Mesenchymal stem cell (in vitro differentiated cells and primary cell): ENCODE measurements around the gene EMCN.
A peak's percentile ranks its signal among the peaks of the same experiment; 100 is the strongest.

Experiments
- DNase-seq: peaks from one replicate; pipeline ENCODE4 v3.0.0-alpha.2; 2013
- H2AFZ ChIP-seq: one replicate; pipeline ENCODE4 v1.6.1; 2013; ENCODE audit warnings: low read depth, mild to moderate bottlenecking, control low read depth, inconsistent platforms, low read length, moderate library complexity
- H2AK5ac ChIP-seq: 2 replicates; pipeline ENCODE4 v1.6.1; 2013; ENCODE audit warnings: low read length, moderate library complexity, mild to moderate bottlenecking, inconsistent platforms; ENCODE audit not compliant: severe bottlenecking
- H2BK120ac ChIP-seq: one replicate; pipeline ENCODE4 v1.6.1; 2013; ENCODE audit warnings: low read depth, mild to moderate bottlenecking, inconsistent platforms, low read length, moderate library complexity
- H2BK12ac ChIP-seq, 2 experiments: one replicate each; pipeline ENCODE4 v1.6.1; 2013; ENCODE audit warnings: inconsistent platforms in 2 of 2, low read length in 2 of 2, mild to moderate bottlenecking in 2 of 2, moderate library complexity in 2 of 2, control low read depth in 1 of 2
- H2BK15ac ChIP-seq: one replicate; pipeline ENCODE4 v1.6.1; 2013; ENCODE audit warnings: mild to moderate bottlenecking, low read depth, inconsistent platforms; ENCODE audit not compliant: poor library complexity, severe bottlenecking
- H2BK5ac ChIP-seq: 2 replicates; pipeline ENCODE4 v1.6.1; 2013; ENCODE audit warnings: low read depth, mild to moderate bottlenecking, low read length, control low read depth, inconsistent platforms; ENCODE audit not compliant: poor library complexity, severe bottlenecking
- H3K14ac ChIP-seq, 2 experiments: one replicate each; pipeline ENCODE4 v1.6.1; 2013; ENCODE audit warnings: inconsistent platforms in 2 of 2, low read length in 2 of 2, control low read depth in 1 of 2, mild to moderate bottlenecking in 1 of 2, moderate library complexity in 1 of 2
- H3K18ac ChIP-seq, 2 experiments: one replicate each; pipeline ENCODE4 v1.6.1; 2013; ENCODE audit warnings: inconsistent platforms in 2 of 2, low read length in 2 of 2, control low read depth in 1 of 2, low read depth in 1 of 2, mild to moderate bottlenecking in 1 of 2
- H3K23ac ChIP-seq, 2 experiments: one replicate each; pipeline ENCODE4 v1.6.1; 2013; ENCODE audit warnings: inconsistent platforms in 2 of 2, low read length in 2 of 2, mild to moderate bottlenecking in 2 of 2, moderate library complexity in 2 of 2, control low read depth in 1 of 2
- H3K27ac ChIP-seq: 2 replicates; pipeline ENCODE4 v1.5.1; 2013; ENCODE audit warnings: mild to moderate bottlenecking, moderate library complexity, low read length, control low read depth, inconsistent platforms; ENCODE audit not compliant: poor library complexity, severe bottlenecking
- H3K27me3 ChIP-seq, 2 experiments: 2 replicates each; pipeline versions ENCODE4 v1.6.1 to v1.7.0; 2013; ENCODE audit warnings: low read length in 2 of 2, mild to moderate bottlenecking in 2 of 2, moderate library complexity in 2 of 2, control low read depth in 1 of 2, inconsistent platforms in 1 of 2; ENCODE audit not compliant: control insufficient read depth in 1 of 2, insufficient read depth in 1 of 2
- H3K36me3 ChIP-seq, 2 experiments: 2 replicates each; pipeline versions ENCODE4 v1.6.1 to v1.7.0; 2013; ENCODE audit warnings: low read length in 2 of 2, control low read depth in 1 of 2, inconsistent platforms in 1 of 2, low read depth in 1 of 2, mild to moderate bottlenecking in 1 of 2; ENCODE audit not compliant: insufficient read depth in 2 of 2, control insufficient read depth in 1 of 2
- H3K4ac ChIP-seq, 2 experiments: one replicate each; pipeline ENCODE4 v1.6.1; 2013; ENCODE audit warnings: inconsistent platforms in 2 of 2, low read length in 2 of 2, mild to moderate bottlenecking in 2 of 2, moderate library complexity in 2 of 2, control low read depth in 1 of 2, low read depth in 1 of 2
- H3K4me1 ChIP-seq: 2 replicates; pipeline ENCODE4 v1.6.1; 2013; ENCODE audit warnings: low read depth, low read length, control low read depth; ENCODE audit not compliant: control insufficient read depth, insufficient read depth
- H3K4me2 ChIP-seq: 2 replicates; pipeline ENCODE4 v1.6.1; 2013; ENCODE audit warnings: low read length, mild to moderate bottlenecking, inconsistent platforms; ENCODE audit not compliant: poor library complexity, severe bottlenecking
- H3K4me3 ChIP-seq, 2 experiments: 2 replicates each; pipeline versions ENCODE4 v1.5.1 to v1.7.0; 2013; ENCODE audit warnings: low read length in 2 of 2, mild to moderate bottlenecking in 2 of 2, control low read depth in 1 of 2, low read depth in 1 of 2; ENCODE audit not compliant: insufficient read depth in 1 of 2
- H3K79me1 ChIP-seq: replicated peaks from 2 replicates; pipeline ENCODE4 v1.6.1; 2013; ENCODE audit warnings: mild to moderate bottlenecking, control low read depth, low read length, inconsistent platforms; ENCODE audit not compliant: poor library complexity, severe bottlenecking
- H3K9ac ChIP-seq: 2 replicates; pipeline ENCODE4 v1.7.0; 2013; ENCODE audit warnings: mild to moderate bottlenecking, low read length, moderate library complexity
- H3K9me3 ChIP-seq: 2 replicates; pipeline ENCODE4 v1.7.0; 2013; ENCODE audit warnings: mild to moderate bottlenecking, low read length; ENCODE audit not compliant: control insufficient read depth
- H4K8ac ChIP-seq: one replicate; pipeline ENCODE4 v1.6.1; 2013; ENCODE audit warnings: inconsistent platforms, mild to moderate bottlenecking, low read length, moderate library complexity
- H4K91ac ChIP-seq: one replicate; pipeline ENCODE4 v1.6.1; 2013; ENCODE audit warnings: mild to moderate bottlenecking, low read length, inconsistent platforms
- WGBS: methylation state at CpG from one replicate; pipeline ENCODE4 v1.1.7; 2013; ENCODE audit warnings: mixed read lengths; 5-methylcytosine and 5-hydroxymethylcytosine counted together

The EMCN gene

GRCh38 chr4:100431416-100431815 is 86.4 kb downstream of the EMCN start:
- H3K27ac ChIP-seq: no peak overlapping the region
- no peak overlapping the region for H3K4me2 ChIP-seq
- no peaks in the 10 kb centered on the region for H3K4me1 ChIP-seq
- no peak overlapping the region for H2AK5ac ChIP-seq
- WGBS: 94% methylated on average over 1 of the region's 1 CpG
- no peaks in the 10 kb centered on the region for H3K36me3 ChIP-seq
- H2BK12ac ChIP-seq: no peak overlapping the region
- no peaks in the 10 kb centered on the region for H3K27me3 ChIP-seq
- H2BK120ac ChIP-seq: no peak overlapping the region
- peaks cover under 1% of the 10 kb centered on the region for H3K9me3 ChIP-seq
- no peak overlapping the region for H3K23ac ChIP-seq
- no peak overlapping the region for H3K18ac ChIP-seq
- no peak overlapping the region for H3K14ac ChIP-seq
- H3K4me3 ChIP-seq: no peak overlapping the region
- no peak for DNase-seq
- H2BK15ac ChIP-seq: no peak overlapping the region
- H3K4ac ChIP-seq: no peak overlapping the region
- H4K8ac ChIP-seq: no peak overlapping the region
- H2BK5ac ChIP-seq: no peak overlapping the region
- H3K9ac ChIP-seq: no peak overlapping the region
- no peak overlapping the region for H4K91ac ChIP-seq
- no peaks in the 10 kb centered on the region for H3K79me1 ChIP-seq
- no peak overlapping the region for H2AFZ ChIP-seq

GRCh38 chr4:100430451-100430850 is 87.4 kb downstream of the EMCN start:
- H3K23ac ChIP-seq: no peak overlapping the region
- no peak overlapping the region for H2BK12ac ChIP-seq
- H3K4ac ChIP-seq: no peak overlapping the region
- no peaks in the 10 kb centered on the region for H3K9me3 ChIP-seq
- no peak overlapping the region for H4K91ac ChIP-seq
- no peak for DNase-seq
- H3K14ac ChIP-seq: no peak overlapping the region
- no peaks in the 10 kb centered on the region for H3K4me1 ChIP-seq
- no peak overlapping the region for H3K4me2 ChIP-seq
- H2BK120ac ChIP-seq: no peak overlapping the region
- H2AFZ ChIP-seq: no peak overlapping the region
- no peak overlapping the region for H2AK5ac ChIP-seq
- H3K79me1 ChIP-seq: no peaks in the 10 kb centered on the region
- no peak overlapping the region for H4K8ac ChIP-seq
- no peak overlapping the region for H3K27ac ChIP-seq
- no peak overlapping the region for H3K9ac ChIP-seq
- WGBS: 76% methylated on average over 3 of the region's 5 CpGs
- H3K18ac ChIP-seq: no peak overlapping the region
- no peaks in the 10 kb centered on the region for H3K36me3 ChIP-seq
- H2BK5ac ChIP-seq: no peak overlapping the region
- no peak overlapping the region for H3K4me3 ChIP-seq
- H2BK15ac ChIP-seq: no peak overlapping the region
- H3K27me3 ChIP-seq: no peaks in the 10 kb centered on the region

GRCh38 chr4:100429616-100430015 is 88.2 kb downstream of the EMCN start:
- H3K27ac ChIP-seq: no peak overlapping the region
- H3K4me2 ChIP-seq: no peak overlapping the region
- H3K4me1 ChIP-seq: no peaks in the 10 kb centered on the region
- H3K9me3 ChIP-seq: no peaks in the 10 kb centered on the region
- H3K79me1 ChIP-seq: no peaks in the 10 kb centered on the region
- H3K27me3 ChIP-seq: no peaks in the 10 kb centered on the region
- no peak overlapping the region for H4K91ac ChIP-seq
- no peaks in the 10 kb centered on the region for H3K36me3 ChIP-seq
- no peak overlapping the region for H4K8ac ChIP-seq
- no peak overlapping the region for H3K23ac ChIP-seq
- H2BK12ac ChIP-seq: no peak overlapping the region
- no peak overlapping the region for H3K18ac ChIP-seq
- H2BK5ac ChIP-seq: no peak overlapping the region
- no peak for DNase-seq
- no peak overlapping the region for H2AFZ ChIP-seq
- H2BK15ac ChIP-seq: no peak overlapping the region
- H2AK5ac ChIP-seq: no peak overlapping the region
- H3K14ac ChIP-seq: no peak overlapping the region
- no peak overlapping the region for H2BK120ac ChIP-seq
- no peak overlapping the region for H3K4ac ChIP-seq
- no peak overlapping the region for H3K4me3 ChIP-seq
- WGBS: no CpG with 5 or more reads among the region's 1 CpG
- no peak overlapping the region for H3K9ac ChIP-seq

GRCh38 chr4:100428051-100428450 is 89.8 kb downstream of the EMCN start:
- Histone ChIP-seq H4K8ac (no peak overlapping the region), H3K36me3 (no peaks in the 10 kb centered on the region), H3K79me1 (no peaks in the 10 kb centered on the region), H3K4me3 (no peak overlapping the region), H2BK12ac (no peak overlapping the region), H3K23ac (no peak overlapping the region), H2BK120ac (no peak overlapping the region), H2AFZ (no peak overlapping the region), H3K4me1 (no peaks in the 10 kb centered on the region), H2AK5ac (no peak overlapping the region), H3K27ac (no peak overlapping the region), H3K18ac (no peak overlapping the region), H3K14ac (no peak overlapping the region), H3K27me3 (no peaks in the 10 kb centered on the region), H2BK5ac (no peak overlapping the region), H3K4ac (no peak overlapping the region), H2BK15ac (no peak overlapping the region), H3K9me3 (no peaks in the 10 kb centered on the region), H4K91ac (no peak overlapping the region), H3K4me2 (no peak overlapping the region), H3K9ac (no peak overlapping the region)
- peak; percentile 74 for DNase-seq
- WGBS: 50% methylated on average over 2 of the region's 2 CpGs
